NCI-H1105 (cell line): ENCODE results near the gene SGMS2.
"Not testable (repeated sequence)": the region's sequence is repeated elsewhere in the genome, so short reads cannot be mapped to it uniquely, and the experiment has no call there.

Experiments used
- DNase-seq: peaks from one replicate; lab custom pipeline; 2025; lab: John Stamatoyannopoulos, UW

SGMS2 gene

DNA sequence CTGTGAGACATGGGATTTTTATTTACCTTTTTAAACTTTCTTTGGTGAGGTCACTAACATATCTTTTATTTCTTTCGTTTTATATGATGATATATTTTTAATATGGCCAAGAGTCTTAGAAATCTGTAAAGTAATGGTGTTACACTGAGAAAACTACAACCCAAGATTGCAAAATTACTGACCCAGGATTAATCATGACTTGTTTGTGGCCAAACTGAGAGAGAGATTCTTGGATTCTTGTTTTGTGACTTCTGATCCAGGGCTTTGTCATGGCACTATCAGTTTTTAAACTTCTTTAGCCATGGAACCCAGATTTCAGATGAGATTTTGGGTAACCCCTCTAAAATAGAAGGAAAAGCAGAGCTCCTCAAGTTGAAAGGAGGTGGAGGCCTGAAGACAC lies 42.0 kb downstream of the SGMS2 start:
- DNase-seq, result no peak

DNA sequence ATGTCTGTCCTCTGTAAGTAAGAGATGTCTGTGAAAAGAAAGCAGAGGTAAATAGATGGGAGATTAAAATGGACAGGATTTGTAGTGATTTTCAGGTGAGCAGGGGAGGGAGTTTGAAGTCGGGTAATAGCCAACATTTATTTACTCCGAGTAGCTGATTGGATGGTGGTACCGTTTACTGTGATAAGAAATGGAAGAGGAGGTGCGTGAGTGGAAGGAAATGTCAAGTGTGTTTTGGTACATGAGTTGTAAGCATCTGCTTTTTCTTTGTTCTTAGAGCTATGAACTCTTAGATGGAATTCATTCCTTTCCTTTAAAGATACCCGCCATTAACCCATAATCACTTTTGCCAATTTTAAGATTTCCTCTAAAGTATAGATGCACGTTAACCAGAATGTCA lies 45.5 kb downstream of the SGMS2 start:
- DNase-seq, result no peak

DNA sequence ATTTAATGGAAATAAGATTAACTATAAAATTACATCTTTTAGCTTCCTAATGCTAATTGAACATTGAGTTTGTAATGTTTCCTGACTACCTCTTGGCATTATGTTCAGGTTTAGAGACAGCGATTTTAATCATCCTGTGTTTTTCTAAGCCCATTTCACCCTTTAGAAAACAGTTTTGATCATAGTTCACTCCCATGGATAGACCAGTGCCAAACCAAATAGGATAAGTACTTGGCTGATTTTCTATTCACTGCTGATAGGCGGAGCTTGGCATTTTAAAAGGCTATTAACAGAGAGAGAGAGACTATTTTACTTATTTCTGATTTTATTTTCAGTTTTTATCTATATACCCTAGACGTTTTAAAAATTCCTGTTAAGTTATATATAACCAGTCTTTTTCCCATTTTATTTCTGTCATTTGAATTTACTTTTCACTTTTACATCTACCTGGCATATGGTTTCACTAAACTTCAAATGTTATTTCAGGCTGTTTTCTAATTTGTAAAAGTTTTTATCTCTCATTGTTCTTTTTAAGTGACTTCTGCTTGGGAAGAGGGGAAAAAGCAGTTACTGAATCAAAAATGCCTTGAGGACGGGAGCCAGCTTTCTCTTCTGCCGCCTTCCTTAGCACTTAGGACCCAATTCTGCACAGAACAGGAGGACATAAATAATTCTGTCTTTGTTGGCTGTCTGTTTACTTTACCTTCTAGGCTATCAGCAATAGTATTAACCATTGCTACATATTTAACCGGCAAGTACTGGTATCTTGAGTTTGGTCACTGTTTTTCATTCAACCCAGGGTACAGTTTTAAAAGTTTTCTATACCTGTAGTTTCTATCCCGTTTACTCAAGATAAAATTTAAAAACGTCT lies 46.4 kb downstream of the SGMS2 start:
- DNase-seq, result peak; percentile 17

DNA sequence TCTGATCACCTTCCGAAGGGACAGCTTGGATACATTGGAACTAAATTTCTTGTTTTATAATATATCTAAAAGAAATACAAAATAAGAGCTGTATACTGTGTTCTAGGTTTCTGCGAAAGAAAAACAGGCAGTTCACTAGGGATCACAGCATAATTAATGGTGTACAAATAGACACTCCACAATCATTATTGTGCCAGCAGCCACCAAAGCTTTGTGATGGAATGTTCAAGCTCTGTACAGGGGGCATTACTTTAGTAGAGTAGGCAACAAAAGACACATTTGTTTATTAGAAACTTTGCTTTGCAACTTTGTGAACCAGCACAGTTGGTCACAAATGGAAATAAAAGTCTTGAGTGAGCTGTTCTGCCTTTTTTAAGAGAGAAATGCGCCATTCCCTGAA lies 49.3 kb downstream of the SGMS2 start:
- DNase-seq, result no peak

DNA sequence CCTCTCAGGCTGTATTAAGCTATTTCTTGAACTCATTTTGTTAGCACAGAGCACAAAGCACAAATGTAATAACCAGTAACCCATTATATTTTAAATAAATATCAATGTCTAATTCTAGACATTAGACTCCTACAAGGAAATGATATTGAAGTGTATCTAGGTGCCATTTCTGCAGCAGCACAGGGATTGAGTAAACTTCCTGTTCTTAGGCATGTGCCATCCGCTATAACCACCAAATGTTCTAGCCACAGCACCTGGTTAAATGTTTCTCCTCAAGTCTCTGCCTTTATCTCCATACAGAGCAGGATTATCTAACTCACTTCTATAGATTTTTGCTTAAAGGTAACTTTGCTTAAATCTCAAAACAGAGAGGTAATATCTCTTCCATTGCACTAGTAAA lies 51.4 kb downstream of the SGMS2 start:
- DNase-seq, result no peak

DNA sequence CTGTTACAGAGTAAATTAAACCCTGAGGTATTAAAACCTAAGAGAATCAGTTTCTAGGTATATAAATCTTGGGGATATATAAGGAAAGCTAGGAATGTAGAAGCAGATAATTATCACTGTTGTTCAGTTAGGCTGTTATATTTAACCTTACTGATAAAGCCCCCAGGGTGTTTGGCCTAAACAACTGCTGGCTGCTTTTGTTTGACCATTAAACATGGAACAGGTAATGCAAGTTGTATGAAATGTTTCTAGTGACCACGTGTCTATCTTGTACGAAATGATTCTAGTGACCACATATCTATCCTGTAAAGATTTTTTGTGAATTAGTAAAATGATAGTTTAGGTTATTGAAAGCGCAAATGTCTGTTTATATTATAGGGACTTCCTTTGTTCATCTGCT lies 52.6 kb downstream of the SGMS2 start:
- DNase-seq, result no peak

DNA sequence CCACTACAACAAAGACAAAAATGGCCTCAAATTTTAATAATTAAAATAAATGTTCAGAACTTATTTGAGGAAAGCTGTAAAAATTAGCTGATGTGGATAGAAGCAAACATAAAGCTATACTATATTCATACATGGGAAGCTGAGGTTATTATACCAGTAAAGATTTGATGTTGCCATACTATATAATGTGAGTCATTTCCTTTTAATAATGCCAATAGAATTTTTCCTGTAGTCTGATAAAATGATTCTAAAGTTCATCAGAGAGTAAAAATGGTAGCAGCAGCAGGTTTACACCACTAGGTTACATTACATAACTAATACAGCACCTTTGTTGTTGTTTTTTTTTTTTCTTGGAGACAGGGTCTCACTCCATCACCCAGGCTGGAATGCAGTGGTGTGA lies 61.1 kb downstream of the SGMS2 start:
- no peak for DNase-seq

DNA sequence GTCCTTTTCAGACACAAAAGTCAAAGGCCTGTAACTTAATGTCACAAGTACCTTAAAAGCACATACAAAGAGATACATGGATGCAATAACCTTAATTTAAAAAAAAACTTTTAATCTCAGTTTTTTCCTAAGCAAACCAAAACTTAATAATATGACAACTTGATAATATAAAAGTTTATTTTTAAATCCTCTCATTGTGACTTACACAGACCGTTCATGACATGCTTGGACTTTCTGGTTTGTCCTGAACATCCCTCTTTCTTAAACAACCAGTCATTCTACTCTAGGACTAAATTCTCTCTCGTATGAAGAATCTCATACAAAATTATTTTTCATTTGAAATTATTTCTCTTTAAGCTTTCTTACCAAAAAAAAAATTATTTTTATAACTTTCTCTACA lies 63.5 kb downstream of the SGMS2 start:
- no peak for DNase-seq

DNA sequence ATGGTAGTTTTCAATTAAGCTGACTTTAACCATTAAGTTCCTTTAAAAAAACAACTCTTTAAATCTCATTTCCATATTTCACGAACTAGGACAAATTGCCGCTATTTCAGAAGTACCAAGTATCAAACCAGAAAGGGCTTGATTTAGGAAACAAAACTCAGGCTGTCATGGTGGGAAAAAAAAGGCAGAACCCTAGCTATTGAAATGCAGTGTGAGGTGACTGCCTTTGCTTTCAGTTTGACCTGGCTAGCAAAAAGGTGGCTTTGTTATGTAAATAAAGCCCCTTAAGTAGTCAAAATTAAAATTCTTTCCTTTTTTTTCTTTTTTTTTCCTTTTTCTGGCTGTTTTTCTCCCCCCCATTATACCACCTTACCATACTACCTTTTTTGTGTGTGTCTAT lies 66.0 kb downstream of the SGMS2 start:
- DNase-seq, result no peak

DNA sequence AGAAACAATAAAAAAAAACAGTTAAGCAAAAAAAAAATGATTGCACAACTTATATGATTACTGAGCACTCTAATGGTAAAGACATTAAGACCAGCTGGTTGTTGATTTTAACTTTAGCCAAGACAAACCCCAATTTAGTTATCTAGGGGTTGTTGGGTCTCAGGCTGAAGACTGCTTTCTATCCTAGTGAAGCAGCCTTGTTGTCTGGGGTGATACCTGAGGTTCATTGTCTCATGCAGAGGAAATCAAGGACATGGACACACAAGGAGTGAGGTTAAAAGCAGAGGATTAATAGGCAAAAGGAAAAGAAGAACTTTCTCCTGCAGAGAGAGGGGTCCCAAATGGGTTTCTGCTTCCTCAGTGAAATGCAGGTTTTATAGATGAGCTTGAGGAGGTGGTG lies 66.6 kb downstream of the SGMS2 start:
- DNase-seq, result no peak

DNA sequence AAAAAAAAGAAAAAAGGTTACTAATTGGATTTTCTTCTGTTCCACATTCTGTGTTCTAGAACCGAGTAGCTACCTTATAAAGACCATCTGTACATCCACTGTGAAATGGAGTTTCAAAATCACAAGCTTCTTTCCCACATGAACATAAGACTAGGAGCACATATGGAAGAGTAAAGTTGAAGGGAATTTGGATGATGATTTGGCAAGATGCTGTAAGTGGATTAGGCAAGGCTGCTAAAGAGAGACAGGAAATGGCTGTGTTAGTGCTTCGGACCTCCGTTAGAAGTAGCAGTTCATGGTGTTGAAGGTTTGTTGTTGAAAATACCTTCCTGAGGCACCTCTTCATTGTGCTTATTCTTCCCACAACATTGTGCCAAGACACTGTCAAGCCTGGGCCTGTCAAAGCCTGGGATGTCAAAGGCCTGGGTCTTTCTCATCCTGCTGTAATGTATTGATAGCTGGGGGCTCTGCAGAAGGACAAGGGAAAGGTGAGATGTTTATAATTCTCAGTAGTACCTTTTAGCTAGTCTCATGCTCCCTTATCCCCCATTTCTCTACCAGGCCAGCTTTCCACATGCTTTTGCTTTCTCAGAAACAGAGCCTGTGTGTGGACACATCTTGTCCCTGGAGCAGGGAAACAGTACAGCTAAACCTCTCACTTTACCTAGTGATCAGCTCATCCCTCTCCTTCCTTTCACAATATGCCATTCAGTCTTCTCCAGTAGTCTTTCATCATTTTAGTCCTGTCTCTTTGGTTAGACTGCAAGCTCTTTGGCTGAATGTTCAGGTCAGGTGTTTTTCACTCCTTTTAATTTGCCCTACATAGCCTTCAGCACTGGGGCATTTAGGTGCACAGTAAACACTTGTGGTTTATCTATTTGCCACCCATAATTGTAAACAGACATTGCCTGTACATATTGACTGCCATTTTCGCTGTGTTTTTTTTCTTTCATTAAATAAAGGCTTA lies 68.7 kb downstream of the SGMS2 start:
- DNase-seq, result no peak

DNA sequence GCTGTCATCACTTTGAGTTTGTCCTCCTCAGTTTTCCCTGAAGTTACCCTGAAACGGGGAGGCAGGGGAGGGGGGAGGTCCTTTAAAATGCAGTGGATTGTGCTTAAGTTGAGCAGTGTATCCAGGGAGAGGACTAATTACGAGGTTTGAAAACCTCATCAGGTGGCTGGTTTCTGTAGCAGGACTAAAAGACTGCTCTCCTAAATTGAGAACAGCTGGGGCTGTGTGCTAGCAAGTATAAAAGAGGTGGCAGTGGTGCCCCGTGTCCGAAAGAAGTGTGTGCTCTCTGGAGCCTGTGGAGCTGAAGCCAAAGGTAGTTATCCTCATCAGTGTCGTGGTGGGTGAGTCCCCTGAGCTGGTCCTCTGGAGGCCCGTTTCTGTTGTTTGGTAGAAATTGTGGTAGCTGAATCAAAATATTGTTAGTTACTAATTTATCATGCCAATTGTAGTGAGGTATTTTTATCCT lies 69.4 kb downstream of the SGMS2 start:
- DNase-seq, result no peak

DNA sequence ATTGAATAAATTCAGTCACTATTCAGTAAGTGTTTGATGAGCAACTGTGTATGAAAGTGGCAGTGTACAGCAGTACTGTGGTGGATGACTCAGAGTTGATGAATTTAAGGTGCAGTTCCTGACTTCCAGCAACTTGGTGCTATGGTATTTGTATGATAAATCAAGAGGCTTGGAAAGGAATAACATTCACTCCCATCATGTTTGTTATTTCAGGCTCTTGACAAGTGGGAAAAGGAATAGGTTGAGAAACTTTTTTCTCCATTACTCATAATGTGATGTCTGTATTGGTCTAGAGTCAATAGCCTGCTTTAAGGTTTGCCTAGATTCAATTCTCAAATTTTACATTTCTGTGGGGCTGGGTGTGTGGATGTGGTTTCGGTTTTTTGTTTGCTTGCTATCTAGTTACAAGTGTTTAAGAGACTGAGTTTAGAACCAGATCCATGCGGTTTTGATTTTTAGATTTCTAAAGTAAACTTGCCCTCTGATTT lies 71.5 kb downstream of the SGMS2 start:
- no peak for DNase-seq

DNA sequence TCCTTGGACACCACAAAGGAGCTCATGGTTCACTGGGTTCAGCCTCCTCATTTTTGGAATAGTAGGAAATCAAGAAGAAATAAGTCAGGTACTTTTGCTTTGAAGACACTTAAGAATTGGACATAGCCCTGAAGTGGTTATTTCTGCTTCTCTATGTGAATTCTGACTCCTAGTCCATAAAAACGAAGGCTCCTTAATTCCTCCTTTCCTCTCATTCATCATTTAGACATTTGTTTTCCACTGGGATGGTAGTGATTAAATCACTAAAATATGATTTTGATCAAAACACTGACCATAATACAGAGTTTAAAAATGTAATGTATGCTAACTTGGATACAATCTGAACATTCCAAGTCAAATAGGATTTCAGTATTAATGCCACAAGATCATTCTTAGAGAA lies 71.9 kb downstream of the SGMS2 start:
- DNase-seq, result no peak

DNA sequence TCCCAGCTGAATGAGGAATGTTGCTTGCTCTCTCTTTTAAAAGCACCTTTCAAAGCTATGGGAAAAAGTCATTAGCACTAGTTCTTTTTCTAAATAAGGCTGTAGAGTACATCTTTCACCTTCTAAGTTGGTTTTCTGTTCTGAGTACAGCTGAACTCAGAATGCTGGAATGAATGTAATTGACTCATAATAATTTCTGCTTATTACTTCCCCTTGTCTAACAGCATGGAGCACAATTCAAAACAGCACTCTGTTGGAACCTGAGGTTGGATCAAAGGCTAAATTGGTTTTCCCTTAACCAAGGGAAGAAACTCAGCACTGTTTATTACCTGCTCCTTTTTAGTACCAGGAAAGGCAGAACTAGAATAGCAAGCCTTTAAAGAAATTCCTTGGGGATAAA lies 73.1 kb downstream of the SGMS2 start:
- DNase-seq, result no peak

DNA sequence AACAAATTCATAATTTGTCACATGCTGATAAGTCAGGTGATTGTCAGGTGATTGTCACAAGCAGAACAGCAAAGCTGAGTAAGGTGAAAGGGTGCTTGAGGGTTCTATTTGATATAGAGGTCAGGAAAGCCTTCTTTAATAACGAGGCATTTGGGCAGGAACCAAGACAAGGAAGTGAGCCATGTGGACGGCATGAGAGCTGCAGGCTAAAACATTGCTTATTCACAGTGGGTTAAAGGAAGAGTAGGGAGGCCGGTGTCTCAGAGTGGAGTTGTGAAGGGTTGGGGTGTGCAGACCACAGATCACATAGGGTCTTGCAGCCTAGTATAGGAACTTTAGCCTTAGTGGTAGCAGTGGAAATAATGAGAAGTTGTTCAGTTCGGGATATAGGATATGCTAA lies 75.3 kb downstream of the SGMS2 start:
- DNase-seq, result no peak

DNA sequence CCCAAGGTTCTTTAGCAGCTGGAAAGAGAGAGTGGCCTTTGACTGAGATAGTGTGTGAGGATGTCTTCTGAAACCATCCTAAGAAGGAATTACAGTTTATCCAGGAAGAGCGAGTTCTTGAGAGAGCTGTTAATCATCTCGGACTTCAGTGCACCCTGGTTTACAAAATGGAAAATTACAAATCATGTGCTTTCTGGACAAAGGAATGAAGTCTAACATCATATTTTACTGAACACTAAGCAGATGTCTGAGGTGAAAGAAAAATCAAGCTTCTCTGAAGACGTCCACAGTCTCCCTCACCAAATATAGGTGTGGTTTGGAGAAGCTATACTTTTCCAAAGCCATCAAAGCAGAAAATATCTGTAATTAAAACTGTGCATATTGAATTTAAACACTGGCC lies 75.8 kb downstream of the SGMS2 start:
- DNase-seq, result no peak

DNA sequence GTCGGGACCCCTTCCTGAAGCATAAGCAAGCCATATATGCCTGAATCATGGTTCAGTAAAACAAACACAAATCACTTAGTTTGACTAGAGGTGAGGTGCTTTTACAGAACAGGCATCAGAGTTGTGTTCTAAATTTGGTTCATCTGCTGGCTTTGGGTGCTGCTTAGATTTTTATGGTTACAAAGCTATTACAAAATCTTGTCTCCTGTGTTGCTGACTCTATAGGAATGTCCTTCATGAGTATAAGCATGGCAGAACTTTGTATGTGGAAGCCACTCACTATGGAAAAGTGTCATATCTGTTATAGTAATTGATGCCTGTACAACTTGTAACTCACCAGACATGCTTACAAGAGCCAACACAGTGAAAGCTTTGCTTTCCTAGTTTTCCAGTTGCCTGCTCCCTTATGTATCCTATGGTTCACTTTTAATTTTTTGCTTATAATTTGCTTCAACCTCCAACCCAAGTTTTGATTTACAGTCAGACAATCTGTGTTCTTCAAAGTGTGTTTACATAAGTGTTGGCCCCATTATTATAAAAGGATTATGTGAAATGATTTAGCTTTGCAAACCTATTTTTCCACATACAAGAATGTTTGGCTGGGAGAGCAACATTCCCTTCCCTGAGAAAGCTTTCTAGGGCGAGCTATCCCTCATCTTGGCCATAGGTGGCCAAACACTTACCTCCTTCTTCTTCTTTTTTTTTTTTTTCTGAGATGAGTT lies 76.6 kb downstream of the SGMS2 start:
- DNase-seq, result no peak

DNA sequence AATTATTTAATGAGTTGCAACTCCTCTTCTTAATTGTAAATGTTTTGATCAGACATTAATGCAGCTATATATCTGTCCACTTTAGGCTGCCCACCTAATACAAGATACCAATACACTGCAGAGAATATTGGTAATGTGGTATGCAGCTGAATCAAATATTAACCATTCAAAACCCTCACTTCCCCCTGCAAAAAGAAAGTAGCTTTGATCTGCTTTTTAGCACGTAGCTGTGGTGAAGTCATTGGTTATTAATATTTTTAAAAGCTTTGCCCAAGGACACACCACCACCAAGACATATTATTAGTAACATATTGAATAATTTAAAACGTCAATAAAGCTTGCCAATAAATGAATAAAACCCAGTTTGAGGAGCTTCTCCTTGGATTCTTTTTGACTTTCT lies 78.0 kb downstream of the SGMS2 start:
- DNase-seq, result no peak

DNA sequence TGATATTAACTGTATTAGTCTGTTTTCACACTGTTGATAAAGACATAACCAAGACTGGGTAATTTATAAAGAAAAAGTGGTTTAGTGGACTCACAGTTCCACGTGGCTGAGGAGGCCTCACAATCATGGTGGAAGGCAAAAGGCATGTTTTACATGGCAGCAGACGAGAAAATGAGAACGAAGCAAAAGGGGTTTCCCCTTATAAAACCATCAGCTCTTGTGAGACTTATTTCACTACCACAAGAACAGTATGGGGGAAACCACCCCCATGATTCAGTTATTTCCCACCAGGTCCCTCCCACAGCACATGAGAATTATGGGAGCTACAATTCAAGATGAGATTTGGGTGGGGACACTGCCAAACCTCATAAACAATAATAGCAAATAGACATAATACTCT lies 80.3 kb downstream of the SGMS2 start:
- not testable (repeated sequence) for DNase-seq

DNA sequence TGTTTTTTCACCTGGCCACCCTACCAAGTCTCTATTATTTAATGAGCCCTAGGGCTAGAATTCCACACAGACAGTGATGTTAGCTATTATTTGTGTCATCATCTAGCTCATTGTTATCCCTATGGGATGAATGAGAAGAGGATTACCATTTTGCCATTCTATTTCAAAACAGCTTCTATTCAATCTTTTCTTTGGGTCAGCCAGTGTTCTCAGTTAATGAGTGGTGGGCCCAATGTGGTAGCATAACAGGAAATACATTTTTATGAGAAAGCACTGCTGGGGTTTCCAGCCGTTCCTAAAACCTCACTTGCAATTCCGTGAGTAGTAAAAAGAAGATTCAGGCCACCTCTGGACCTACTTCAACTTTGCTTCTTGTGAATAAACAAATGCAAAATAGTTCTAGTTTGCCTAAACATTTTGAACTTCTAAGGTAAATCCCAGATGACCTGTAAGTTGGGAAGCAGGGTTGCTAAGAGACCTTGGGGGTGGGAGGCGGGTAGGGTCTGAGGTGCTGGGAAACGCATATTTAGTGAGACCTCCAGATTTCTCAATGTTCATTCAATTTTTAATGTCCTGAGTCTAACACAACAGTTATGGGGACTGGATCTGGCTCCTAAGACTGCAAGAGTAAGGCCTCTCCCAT lies 81.8 kb downstream of the SGMS2 start:
- DNase-seq, result no peak

DNA sequence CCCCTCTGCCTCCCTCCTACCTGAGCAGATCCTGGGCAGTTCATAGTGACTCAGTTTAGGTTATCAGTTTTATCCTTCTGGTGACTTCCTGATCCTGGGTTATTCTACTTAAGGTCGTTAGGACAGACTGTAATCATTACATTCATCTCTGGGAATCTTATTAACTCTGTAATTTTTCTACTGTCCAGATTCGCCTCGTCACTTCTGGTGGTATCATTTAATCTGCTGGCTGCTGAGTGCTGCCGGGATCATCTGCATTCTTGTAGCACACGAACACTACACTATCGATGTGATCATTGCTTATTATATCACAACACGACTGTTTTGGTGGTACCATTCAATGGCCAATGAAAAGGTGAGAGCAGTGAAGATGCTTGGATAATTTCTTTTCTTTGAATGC lies 83.6 kb downstream of the SGMS2 start:
- no peak for DNase-seq
